Tibial nerve (tissue), 3 donors: ENCODE results near the gene PIGP.

ENCODE experiments used
- CTCF ChIP-seq, 5 experiments: fragments of 200-600 bp in 3 of 5; fragments of 450-650 bp in 2 of 5; sonication (generic) in 3 of 5; IDR thresholded peaks; one replicate each; pipeline ENCODE4 v1.5.1; 2016 to 2019; ENCODE audit warnings: antibody characterized with exemption in 5 of 5, mild to moderate bottlenecking in 3 of 5, moderate library complexity in 2 of 5
- POLR2A ChIP-seq, 2 donors: fragments of 450-650 bp; IDR thresholded peaks; one replicate each; pipeline ENCODE4 v1.6.1; 2017; ENCODE audit warnings: antibody characterized with exemption in 2 of 2, mild to moderate bottlenecking in 2 of 2, moderate library complexity in 2 of 2

DNA sequence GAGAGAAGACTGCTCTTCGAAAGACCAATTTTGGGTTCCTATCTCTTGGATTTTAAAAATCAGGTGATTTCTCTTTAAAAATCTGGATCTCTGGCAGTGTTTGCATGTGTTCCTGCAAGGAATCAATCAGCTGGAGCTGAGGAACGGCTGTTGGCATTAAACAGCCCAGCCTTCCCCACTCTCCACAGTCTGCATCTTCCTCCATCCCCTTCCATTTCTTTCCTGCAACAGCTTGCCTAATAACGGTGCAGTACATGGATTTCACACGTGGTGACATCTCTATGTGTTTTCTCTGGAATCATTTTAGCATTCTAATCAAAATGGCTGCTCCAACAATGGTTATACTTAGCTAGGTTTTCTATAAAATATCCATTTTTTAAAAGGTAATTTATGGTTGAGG, 46.4 kb downstream of the PIGP start:
- TF ChIP-seq CTCF (IDR thresholded peaks at IDR 0.05) (no peak), POLR2A (IDR thresholded peaks at IDR 0.05) (no peak)
